HEK293 (cell line): Measurements from ENCODE around the gene ISOC2.

Experiments used
- CTCF ChIA-PET: fragments of 350-600 bp; formaldehyde crosslinking; extraction: SDS; loops from one replicate; lab custom pipeline; 2021; ENCODE audit warnings: antibody characterized with exemption; lab: Yijun Ruan, JAX
- POLR2A ChIA-PET: fragments of 300-600 bp; formaldehyde crosslinking; extraction: SDS; loops from one replicate; lab custom pipeline; 2020; ENCODE audit warnings: antibody characterized with exemption, inconsistent platforms; lab: Yijun Ruan, JAX
- H3K27ac ChIP-seq: fragments of 200-500 bp; sonication (Bioruptor generic); 2 replicates; pipeline ENCODE4 v1.5.1; 2014; ENCODE audit warnings: low read depth, low read length, control low read depth, inconsistent platforms; ENCODE audit errors: extremely low read depth
- H3K36me3 ChIP-seq, 2 experiments: fragments of 200-500 bp in 1 of 2; sonication (Bioruptor generic) in 1 of 2; 1 replicate in 1 of 2; 2 replicates in 1 of 2; pipeline ENCODE4 v1.5.1; 2014 to 2017; ENCODE audit warnings: inconsistent platforms in 2 of 2, low read length in 2 of 2; ENCODE audit not compliant: control insufficient read depth in 2 of 2, insufficient read depth in 1 of 2
- H3K4me1 ChIP-seq: fragments of 200-500 bp; sonication (Bioruptor generic); 2 replicates; pipeline ENCODE4 v1.5.1; 2014; ENCODE audit warnings: mild to moderate bottlenecking, low read length, inconsistent platforms; ENCODE audit not compliant: control insufficient read depth, insufficient read depth
- H3K4me3 ChIP-seq: 2 replicates; pipeline ENCODE4 v1.5.1; 2011; ENCODE audit warnings: low read depth, mild to moderate bottlenecking, control low read depth, low read length, moderate library complexity
- H3K9me3 ChIP-seq: fragments of 200-500 bp; sonication (Bioruptor generic); 2 replicates; pipeline ENCODE4 v1.5.1; 2014; ENCODE audit warnings: low read depth, low read length, inconsistent platforms; ENCODE audit not compliant: control insufficient read depth, insufficient read depth
- EGR2 ChIP-seq: fragments of 450-650 bp; formaldehyde crosslinking; IDR thresholded peaks from 2 replicates; pipeline ENCODE4 v1.5.1; 2016; ENCODE audit warnings: low read depth, missing biosample characterization, missing genetic modification characterization
- KLF16 ChIP-seq: fragments of 450-650 bp; formaldehyde crosslinking; IDR thresholded peaks from 2 replicates; pipeline ENCODE4 v1.5.1; 2017; ENCODE audit warnings: missing biosample characterization, missing genetic modification characterization
- KLF9 ChIP-seq: fragments of 450-650 bp; formaldehyde crosslinking; IDR thresholded peaks from 2 replicates; pipeline ENCODE4 v1.5.1; 2016; ENCODE audit warnings: missing biosample characterization, missing genetic modification characterization, low read depth
- TRIM28 ChIP-seq: IDR thresholded peaks from 2 replicates; pipeline ENCODE4 v1.6.1; 2011; ENCODE audit warnings: low read length, control low read depth, borderline replicate concordance
- ZBTB48 ChIP-seq: fragments of 450-650 bp; formaldehyde crosslinking; IDR thresholded peaks from 2 replicates; pipeline ENCODE4 v1.5.1; 2016; ENCODE audit warnings: missing biosample characterization, missing genetic modification characterization
- ZIC2 ChIP-seq: fragments of 450-650 bp; formaldehyde crosslinking; IDR thresholded peaks from 2 replicates; pipeline ENCODE4 v1.5.1; 2016; ENCODE audit warnings: missing biosample characterization, missing genetic modification characterization
- ZNF155 ChIP-seq: fragments of 450-650 bp; formaldehyde crosslinking; IDR thresholded peaks from 2 replicates; pipeline ENCODE4 v1.5.1; 2016; ENCODE audit warnings: missing biosample characterization, missing genetic modification characterization
- ZNF404 ChIP-seq: fragments of 450-650 bp; formaldehyde crosslinking; IDR thresholded peaks from 2 replicates; pipeline ENCODE4 v1.5.1; 2017; ENCODE audit warnings: missing biosample characterization, missing genetic modification characterization
- ZNF558 ChIP-seq: fragments of 450-650 bp; formaldehyde crosslinking; IDR thresholded peaks from 2 replicates; pipeline ENCODE4 v1.5.1; 2016; ENCODE audit warnings: missing biosample characterization, missing genetic modification characterization
- ZNF560 ChIP-seq: fragments of 450-650 bp; formaldehyde crosslinking; IDR thresholded peaks from 2 replicates; pipeline ENCODE4 v1.5.1; 2017; ENCODE audit warnings: missing biosample characterization, missing genetic modification characterization, borderline replicate concordance
- ZNF561 ChIP-seq: fragments of 450-650 bp; IDR thresholded peaks from 2 replicates; pipeline ENCODE4 v1.5.1; 2018; ENCODE audit warnings: missing biosample characterization, missing genetic modification characterization, borderline replicate concordance
- ZNF629 ChIP-seq: fragments of 450-650 bp; formaldehyde crosslinking; IDR thresholded peaks from 2 replicates; pipeline ENCODE4 v1.5.1; 2017; ENCODE audit warnings: missing biosample characterization, missing genetic modification characterization
- TF ChIP-seq, protein P1 (sequence below): fragments of 450-650 bp; formaldehyde crosslinking; IDR thresholded peaks from 2 replicates; pipeline ENCODE4 v1.5.1; 2016; ENCODE audit warnings: missing biosample characterization, missing genetic modification characterization, borderline replicate concordance
- TF ChIP-seq, protein P2 (sequence below): fragments of 450-650 bp; formaldehyde crosslinking; IDR thresholded peaks from 2 replicates; pipeline ENCODE4 v1.5.1; 2016; ENCODE audit warnings: missing biosample characterization, missing genetic modification characterization, borderline replicate concordance
- TF ChIP-seq, protein P3 (sequence below): fragments of 450-650 bp; formaldehyde crosslinking; IDR thresholded peaks from 2 replicates; pipeline ENCODE4 v1.5.1; 2017; ENCODE audit warnings: missing biosample characterization, missing genetic modification characterization
- TF ChIP-seq, protein P4 (sequence below): fragments of 450-650 bp; formaldehyde crosslinking; IDR thresholded peaks from 2 replicates; pipeline ENCODE4 v1.5.1; 2017; ENCODE audit warnings: missing biosample characterization, missing genetic modification characterization
- TF ChIP-seq, protein P5 (sequence below): fragments of 450-650 bp; formaldehyde crosslinking; IDR thresholded peaks from 2 replicates; pipeline ENCODE4 v1.5.1; 2016; ENCODE audit warnings: missing biosample characterization, missing genetic modification characterization
- TF ChIP-seq, protein P6 (sequence below): fragments of 450-650 bp; formaldehyde crosslinking; IDR thresholded peaks from 2 replicates; pipeline ENCODE4 v1.5.1; 2016; ENCODE audit warnings: missing biosample characterization, missing genetic modification characterization
- TF ChIP-seq, protein P7 (sequence below): fragments of 450-650 bp; formaldehyde crosslinking; IDR thresholded peaks from 2 replicates; pipeline ENCODE4 v1.5.1; 2016; ENCODE audit warnings: missing biosample characterization, missing genetic modification characterization

The ISOC2 gene, protein sequence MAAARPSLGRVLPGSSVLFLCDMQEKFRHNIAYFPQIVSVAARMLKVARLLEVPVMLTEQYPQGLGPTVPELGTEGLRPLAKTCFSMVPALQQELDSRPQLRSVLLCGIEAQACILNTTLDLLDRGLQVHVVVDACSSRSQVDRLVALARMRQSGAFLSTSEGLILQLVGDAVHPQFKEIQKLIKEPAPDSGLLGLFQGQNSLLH

DNA sequence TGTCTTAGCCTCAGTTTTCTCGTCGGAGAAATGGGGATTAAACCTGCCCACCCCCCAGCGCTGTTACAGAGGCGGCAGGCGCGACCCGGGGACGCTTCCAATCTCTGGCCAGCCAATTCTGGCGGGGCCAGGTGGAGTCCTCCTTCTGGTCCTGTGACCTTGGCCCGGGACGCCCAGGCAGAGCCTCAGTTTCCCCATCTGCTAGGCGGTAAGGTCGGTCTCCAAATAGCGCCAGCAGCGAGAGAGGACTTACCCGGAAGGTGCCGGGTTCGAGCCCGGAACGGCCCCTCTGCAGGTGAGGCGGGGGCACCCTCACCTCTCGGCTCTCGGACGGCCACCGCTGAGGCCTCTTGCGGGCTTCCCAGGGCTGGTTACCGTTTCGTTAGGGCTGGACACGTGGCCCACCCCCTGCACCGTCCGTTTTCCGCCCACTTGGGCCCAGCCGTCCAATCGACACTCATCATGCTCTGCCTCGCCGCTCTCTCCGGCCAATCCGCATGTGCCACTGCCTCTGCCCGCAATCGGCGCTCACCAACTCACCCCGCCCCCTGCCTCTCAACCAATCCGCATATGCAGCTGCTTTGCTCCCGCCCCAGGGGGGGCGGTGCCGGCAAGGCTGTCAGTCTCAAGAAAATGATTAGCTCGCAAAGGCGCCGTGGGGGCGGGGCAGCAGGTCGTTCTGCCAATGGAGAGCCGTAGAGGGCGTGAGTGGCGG is at the start of gene ISOC2:
Gene ISOC2, minus strand, starts transcription at position 384 of the 715 bp plus-strand sequence. CDS start 5,156 bp downstream, outside the sequence.
- H3K36me3 ChIP-seq, result no peaks in the 10 kb centered on the region
- CTCF ChIA-PET, result interaction anchor here (0.5 to 1.6 kb wide), 7 partner anchors 15 to 185 kb away, joined by 3 to 12 read pairs (median 4); partner anchors contain the start of gene ZNF865
- POLR2A ChIA-PET, result interaction anchor here (0.5 to 1.7 kb wide), 38 partner anchors 8 to 1260 kb away, joined by 3 to 34 read pairs (median 4); partner anchors contain the start of genes BRSK1, FIZ1, HSPBP1 and KMT5C
- peaks cover 12% of the 10 kb centered on the region for H3K4me1 ChIP-seq
- peak within 1 kb of the TSS; percentile 85 for H3K4me3 ChIP-seq
- H3K9me3 ChIP-seq, result no peaks in the 10 kb centered on the region
- peak within 1 kb of the TSS; percentile 56; the same call in 1 of the 2 replicates for H3K27ac ChIP-seq
- TF ChIP-seq, protein P1, sequence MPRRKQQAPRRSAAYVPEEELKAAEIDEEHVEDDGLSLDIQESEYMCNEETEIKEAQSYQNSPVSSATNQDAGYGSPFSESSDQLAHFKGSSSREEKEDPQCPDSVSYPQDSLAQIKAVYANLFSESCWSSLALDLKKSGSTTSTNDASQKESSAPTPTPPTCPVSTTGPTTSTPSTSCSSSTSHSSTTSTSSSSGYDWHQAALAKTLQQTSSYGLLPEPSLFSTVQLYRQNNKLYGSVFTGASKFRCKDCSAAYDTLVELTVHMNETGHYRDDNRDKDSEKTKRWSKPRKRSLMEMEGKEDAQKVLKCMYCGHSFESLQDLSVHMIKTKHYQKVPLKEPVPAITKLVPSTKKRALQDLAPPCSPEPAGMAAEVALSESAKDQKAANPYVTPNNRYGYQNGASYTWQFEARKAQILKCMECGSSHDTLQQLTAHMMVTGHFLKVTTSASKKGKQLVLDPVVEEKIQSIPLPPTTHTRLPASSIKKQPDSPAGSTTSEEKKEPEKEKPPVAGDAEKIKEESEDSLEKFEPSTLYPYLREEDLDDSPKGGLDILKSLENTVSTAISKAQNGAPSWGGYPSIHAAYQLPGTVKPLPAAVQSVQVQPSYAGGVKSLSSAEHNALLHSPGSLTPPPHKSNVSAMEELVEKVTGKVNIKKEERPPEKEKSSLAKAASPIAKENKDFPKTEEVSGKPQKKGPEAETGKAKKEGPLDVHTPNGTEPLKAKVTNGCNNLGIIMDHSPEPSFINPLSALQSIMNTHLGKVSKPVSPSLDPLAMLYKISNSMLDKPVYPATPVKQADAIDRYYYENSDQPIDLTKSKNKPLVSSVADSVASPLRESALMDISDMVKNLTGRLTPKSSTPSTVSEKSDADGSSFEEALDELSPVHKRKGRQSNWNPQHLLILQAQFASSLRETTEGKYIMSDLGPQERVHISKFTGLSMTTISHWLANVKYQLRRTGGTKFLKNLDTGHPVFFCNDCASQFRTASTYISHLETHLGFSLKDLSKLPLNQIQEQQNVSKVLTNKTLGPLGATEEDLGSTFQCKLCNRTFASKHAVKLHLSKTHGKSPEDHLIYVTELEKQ, result no peak; the same call in 1 of the 2 replicates
- TF ChIP-seq, protein P2, sequence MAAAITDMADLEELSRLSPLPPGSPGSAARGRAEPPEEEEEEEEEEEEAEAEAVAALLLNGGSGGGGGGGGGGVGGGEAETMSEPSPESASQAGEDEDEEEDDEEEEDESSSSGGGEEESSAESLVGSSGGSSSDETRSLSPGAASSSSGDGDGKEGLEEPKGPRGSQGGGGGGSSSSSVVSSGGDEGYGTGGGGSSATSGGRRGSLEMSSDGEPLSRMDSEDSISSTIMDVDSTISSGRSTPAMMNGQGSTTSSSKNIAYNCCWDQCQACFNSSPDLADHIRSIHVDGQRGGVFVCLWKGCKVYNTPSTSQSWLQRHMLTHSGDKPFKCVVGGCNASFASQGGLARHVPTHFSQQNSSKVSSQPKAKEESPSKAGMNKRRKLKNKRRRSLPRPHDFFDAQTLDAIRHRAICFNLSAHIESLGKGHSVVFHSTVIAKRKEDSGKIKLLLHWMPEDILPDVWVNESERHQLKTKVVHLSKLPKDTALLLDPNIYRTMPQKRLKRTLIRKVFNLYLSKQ, result no peak
- no peak for TF ChIP-seq ZNF560 (tag by site-specific recombination)
- TF ChIP-seq, protein P3, sequence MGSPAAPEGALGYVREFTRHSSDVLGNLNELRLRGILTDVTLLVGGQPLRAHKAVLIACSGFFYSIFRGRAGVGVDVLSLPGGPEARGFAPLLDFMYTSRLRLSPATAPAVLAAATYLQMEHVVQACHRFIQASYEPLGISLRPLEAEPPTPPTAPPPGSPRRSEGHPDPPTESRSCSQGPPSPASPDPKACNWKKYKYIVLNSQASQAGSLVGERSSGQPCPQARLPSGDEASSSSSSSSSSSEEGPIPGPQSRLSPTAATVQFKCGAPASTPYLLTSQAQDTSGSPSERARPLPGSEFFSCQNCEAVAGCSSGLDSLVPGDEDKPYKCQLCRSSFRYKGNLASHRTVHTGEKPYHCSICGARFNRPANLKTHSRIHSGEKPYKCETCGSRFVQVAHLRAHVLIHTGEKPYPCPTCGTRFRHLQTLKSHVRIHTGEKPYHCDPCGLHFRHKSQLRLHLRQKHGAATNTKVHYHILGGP (tag by site-specific recombination), result no peak
- peak; percentile 49; the same call in 1 of the 2 replicates for TF ChIP-seq ZNF629 (tag by site-specific recombination)
- TF ChIP-seq, protein P4, sequence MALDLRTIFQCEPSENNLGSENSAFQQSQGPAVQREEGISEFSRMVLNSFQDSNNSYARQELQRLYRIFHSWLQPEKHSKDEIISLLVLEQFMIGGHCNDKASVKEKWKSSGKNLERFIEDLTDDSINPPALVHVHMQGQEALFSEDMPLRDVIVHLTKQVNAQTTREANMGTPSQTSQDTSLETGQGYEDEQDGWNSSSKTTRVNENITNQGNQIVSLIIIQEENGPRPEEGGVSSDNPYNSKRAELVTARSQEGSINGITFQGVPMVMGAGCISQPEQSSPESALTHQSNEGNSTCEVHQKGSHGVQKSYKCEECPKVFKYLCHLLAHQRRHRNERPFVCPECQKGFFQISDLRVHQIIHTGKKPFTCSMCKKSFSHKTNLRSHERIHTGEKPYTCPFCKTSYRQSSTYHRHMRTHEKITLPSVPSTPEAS (tag by site-specific recombination), result 0 out of 2 replicates have a peak, but pooled peaks have one; percentile 16
- TF ChIP-seq, protein P5, sequence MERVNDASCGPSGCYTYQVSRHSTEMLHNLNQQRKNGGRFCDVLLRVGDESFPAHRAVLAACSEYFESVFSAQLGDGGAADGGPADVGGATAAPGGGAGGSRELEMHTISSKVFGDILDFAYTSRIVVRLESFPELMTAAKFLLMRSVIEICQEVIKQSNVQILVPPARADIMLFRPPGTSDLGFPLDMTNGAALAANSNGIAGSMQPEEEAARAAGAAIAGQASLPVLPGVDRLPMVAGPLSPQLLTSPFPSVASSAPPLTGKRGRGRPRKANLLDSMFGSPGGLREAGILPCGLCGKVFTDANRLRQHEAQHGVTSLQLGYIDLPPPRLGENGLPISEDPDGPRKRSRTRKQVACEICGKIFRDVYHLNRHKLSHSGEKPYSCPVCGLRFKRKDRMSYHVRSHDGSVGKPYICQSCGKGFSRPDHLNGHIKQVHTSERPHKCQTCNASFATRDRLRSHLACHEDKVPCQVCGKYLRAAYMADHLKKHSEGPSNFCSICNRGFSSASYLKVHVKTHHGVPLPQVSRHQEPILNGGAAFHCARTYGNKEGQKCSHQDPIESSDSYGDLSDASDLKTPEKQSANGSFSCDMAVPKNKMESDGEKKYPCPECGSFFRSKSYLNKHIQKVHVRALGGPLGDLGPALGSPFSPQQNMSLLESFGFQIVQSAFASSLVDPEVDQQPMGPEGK (tag by site-specific recombination), result 0 out of 2 replicates have a peak, but pooled peaks have one; percentile 20
- peak; percentile 54 for TF ChIP-seq KLF9
- no peak for TF ChIP-seq ZNF155
- TF ChIP-seq ZBTB48 (tag by site-specific recombination), result peak; percentile 25; the same call in 1 of the 2 replicates
- TF ChIP-seq, protein P6, sequence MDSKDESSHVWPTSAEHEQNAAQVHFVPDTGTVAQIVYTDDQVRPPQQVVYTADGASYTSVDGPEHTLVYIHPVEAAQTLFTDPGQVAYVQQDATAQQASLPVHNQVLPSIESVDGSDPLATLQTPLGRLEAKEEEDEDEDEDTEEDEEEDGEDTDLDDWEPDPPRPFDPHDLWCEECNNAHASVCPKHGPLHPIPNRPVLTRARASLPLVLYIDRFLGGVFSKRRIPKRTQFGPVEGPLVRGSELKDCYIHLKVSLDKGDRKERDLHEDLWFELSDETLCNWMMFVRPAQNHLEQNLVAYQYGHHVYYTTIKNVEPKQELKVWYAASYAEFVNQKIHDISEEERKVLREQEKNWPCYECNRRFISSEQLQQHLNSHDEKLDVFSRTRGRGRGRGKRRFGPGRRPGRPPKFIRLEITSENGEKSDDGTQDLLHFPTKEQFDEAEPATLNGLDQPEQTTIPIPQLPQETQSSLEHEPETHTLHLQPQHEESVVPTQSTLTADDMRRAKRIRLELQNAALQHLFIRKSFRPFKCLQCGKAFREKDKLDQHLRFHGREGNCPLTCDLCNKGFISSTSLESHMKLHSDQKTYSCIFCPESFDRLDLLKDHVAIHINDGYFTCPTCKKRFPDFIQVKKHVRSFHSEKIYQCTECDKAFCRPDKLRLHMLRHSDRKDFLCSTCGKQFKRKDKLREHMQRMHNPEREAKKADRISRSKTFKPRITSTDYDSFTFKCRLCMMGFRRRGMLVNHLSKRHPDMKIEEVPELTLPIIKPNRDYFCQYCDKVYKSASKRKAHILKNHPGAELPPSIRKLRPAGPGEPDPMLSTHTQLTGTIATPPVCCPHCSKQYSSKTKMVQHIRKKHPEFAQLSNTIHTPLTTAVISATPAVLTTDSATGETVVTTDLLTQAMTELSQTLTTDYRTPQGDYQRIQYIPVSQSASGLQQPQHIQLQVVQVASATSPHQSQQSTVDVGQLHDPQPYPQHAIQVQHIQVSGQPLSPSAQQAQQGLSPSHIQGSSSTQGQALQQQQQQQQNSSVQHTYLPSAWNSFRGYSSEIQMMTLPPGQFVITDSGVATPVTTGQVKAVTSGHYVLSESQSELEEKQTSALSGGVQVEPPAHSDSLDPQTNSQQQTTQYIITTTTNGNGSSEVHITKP (tag by site-specific recombination), result peak; percentile 29; the same call in 1 of the 2 replicates
- no peak for TF ChIP-seq ZNF558 (tag by site-specific recombination)
- TF ChIP-seq TRIM28, result no peak
- TF ChIP-seq KLF16 (tag by site-specific recombination), result peak; percentile 72
- no peak for TF ChIP-seq ZNF404 (tag by site-specific recombination)
- TF ChIP-seq ZNF561, result peak; percentile 94
- TF ChIP-seq EGR2, result peak; percentile 82
- TF ChIP-seq, protein P7, sequence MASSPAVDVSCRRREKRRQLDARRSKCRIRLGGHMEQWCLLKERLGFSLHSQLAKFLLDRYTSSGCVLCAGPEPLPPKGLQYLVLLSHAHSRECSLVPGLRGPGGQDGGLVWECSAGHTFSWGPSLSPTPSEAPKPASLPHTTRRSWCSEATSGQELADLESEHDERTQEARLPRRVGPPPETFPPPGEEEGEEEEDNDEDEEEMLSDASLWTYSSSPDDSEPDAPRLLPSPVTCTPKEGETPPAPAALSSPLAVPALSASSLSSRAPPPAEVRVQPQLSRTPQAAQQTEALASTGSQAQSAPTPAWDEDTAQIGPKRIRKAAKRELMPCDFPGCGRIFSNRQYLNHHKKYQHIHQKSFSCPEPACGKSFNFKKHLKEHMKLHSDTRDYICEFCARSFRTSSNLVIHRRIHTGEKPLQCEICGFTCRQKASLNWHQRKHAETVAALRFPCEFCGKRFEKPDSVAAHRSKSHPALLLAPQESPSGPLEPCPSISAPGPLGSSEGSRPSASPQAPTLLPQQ, result no peak
- peak; percentile 58 for TF ChIP-seq ZIC2 (tag by site-specific recombination)
